ENCODE data around the gene CR1. TPM values are rescaled to one million over a fixed set of nuclear protein-coding genes. Genes with fewer than 3 reads are reported as not detected.
"Not testable (repeated sequence)": the region's sequence is repeated elsewhere in the genome, so short reads cannot be mapped to it uniquely, and the experiment has no call there.

The CR1 gene
- total and polyA plus RNA-seq, 2 of the 8 experiments (the other 6 are each of a cell fraction or from before 2014, with no cell fraction given), result 0.15 to 0.22 TPM

DNA sequence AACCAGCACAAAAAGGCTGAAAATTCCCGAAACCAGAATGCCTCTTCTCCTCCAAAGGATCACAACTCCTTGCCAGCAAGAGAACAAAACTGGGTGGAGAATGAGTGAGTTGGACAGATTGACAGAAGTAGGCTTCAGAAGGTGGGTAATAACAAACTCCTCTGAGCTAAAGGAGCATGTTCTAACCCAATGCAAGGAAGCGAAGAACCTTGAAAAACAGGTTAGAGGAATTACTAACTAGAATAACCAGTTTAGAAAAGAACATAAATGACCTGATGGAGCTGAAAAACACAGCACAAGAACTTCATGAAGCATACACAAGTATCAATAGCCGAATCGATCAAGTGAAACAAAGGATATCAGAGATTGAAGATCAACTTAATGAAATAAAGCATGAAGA lies 93.5 kb downstream of the CR1 start:
- WGBS, 2 experiments (ENCODE audit: extremely low coverage in 1 of 2, insufficient coverage in 1 of 2, insufficient read length in 1 of 2, insufficient replicate concordance in 2 of 2, low coverage in 1 of 2, low lambda C conversion rate in 2 of 2, missing lambda C conversion rate in 1 of 2), result 90% methylated on average over 4 of the region's 4 CpGs; no CpG with 5 or more reads in 1 of the 2 experiments
- H3K79me2 ChIP-seq (ENCODE audit: control insufficient read depth in 1 of 2, insufficient read depth in 2 of 2, low read length in 2 of 2); H3K79me1 ChIP-seq (ENCODE audit: low read depth, low read length); H3K4me1 ChIP-seq (replicated peaks in 1 of 4; ENCODE audit: control insufficient read depth in 3 of 4, insufficient read depth in 4 of 4, low read length in 3 of 4); H3K23me2 ChIP-seq (ENCODE audit: low read depth, low read length); H4K5ac ChIP-seq (ENCODE audit: insufficient read length, low read depth, low read length); H2BK12ac ChIP-seq (ENCODE audit: low read depth, low read length); H2BK5ac ChIP-seq (ENCODE audit: low read depth, low read length); H4K8ac ChIP-seq (ENCODE audit: extremely low read depth, insufficient read depth, low read length); H3K18ac ChIP-seq (ENCODE audit: extremely low read depth, low read length); DNase-seq (ENCODE audit: low read depth in 1 of 2, low spot score in 2 of 2); H2AK5ac ChIP-seq (ENCODE audit: low read depth, low read length); H3K4me3 ChIP-seq (ENCODE audit: extremely low read depth in 1 of 4, insufficient read depth in 2 of 4, low read depth in 3 of 4, low read length in 4 of 4); POLR2A ChIA-PET (ENCODE audit: partially characterized antibody); H3K4ac ChIP-seq (replicated peaks; ENCODE audit: insufficient read length, low read depth, low read length); H3K27ac ChIP-seq (ENCODE audit: low read depth, low read length); H3K56ac ChIP-seq (replicated peaks; ENCODE audit: insufficient read length, low read depth, low read length); H2BK20ac ChIP-seq (ENCODE audit: low read length); H2BK120ac ChIP-seq (replicated peaks; ENCODE audit: low read depth, low read length); H3K4me2 ChIP-seq (ENCODE audit: insufficient read depth in 1 of 2, low read depth in 2 of 2, low read length in 2 of 2); H3K27me3 ChIP-seq (replicated peaks in 1 of 4; ENCODE audit: control insufficient read depth in 3 of 4, extremely low read depth in 1 of 4, insufficient read depth in 3 of 4, low read length in 3 of 4); H3K9ac ChIP-seq (replicated peaks in 1 of 4; ENCODE audit: extremely low read depth in 1 of 4, low read depth in 3 of 4, low read length in 3 of 4); H4K91ac ChIP-seq (replicated peaks; ENCODE audit: insufficient read length, low read length); H3K14ac ChIP-seq (ENCODE audit: insufficient read length); FAIRE-seq; H3K23ac ChIP-seq (ENCODE audit: insufficient read length); H3K9me3 ChIP-seq (ENCODE audit: insufficient read depth in 2 of 2, low read depth in 1 of 2, low read length in 1 of 2); H4K20me1 ChIP-seq (replicated peaks in 1 of 2; ENCODE audit: control insufficient read depth in 1 of 2, insufficient read depth in 2 of 2, low read length in 2 of 2); H3K36me3 ChIP-seq (ENCODE audit: control insufficient read depth in 2 of 4, insufficient read depth in 4 of 4, low read length in 3 of 4); H2BK15ac ChIP-seq (ENCODE audit: low read length); H2AFZ ChIP-seq (ENCODE audit: low read length): not testable (repeated sequence)
- CTCF ChIA-PET (ENCODE audit: partially characterized antibody), result interaction anchor here (1.3 kb wide), 1 partner anchor 185 kb away, joined by 3 read pairs; no protein-coding TSS in a partner anchor

GRCh38 chr1:207591205-207591604 lies 95.2 kb downstream of the CR1 start:
- DNase-seq (ENCODE audit: low read depth in 1 of 2, low spot score in 2 of 2); H4K8ac ChIP-seq (ENCODE audit: extremely low read depth, insufficient read depth, low read length); H3K27ac ChIP-seq (ENCODE audit: low read depth, low read length); H3K4me1 ChIP-seq (replicated peaks in 1 of 4; ENCODE audit: control insufficient read depth in 3 of 4, insufficient read depth in 4 of 4, low read length in 3 of 4); H2AK5ac ChIP-seq (ENCODE audit: low read depth, low read length); H3K4me3 ChIP-seq (ENCODE audit: extremely low read depth in 1 of 4, insufficient read depth in 2 of 4, low read depth in 3 of 4, low read length in 4 of 4); POLR2A ChIA-PET (ENCODE audit: partially characterized antibody); H3K9me3 ChIP-seq (ENCODE audit: insufficient read depth in 2 of 2, low read depth in 1 of 2, low read length in 1 of 2); H3K14ac ChIP-seq (ENCODE audit: insufficient read length); H4K91ac ChIP-seq (replicated peaks; ENCODE audit: insufficient read length, low read length); H2BK120ac ChIP-seq (replicated peaks; ENCODE audit: low read depth, low read length); H2BK20ac ChIP-seq (ENCODE audit: low read length); H3K56ac ChIP-seq (replicated peaks; ENCODE audit: insufficient read length, low read depth, low read length); H3K27me3 ChIP-seq (replicated peaks in 1 of 4; ENCODE audit: control insufficient read depth in 3 of 4, extremely low read depth in 1 of 4, insufficient read depth in 3 of 4, low read length in 3 of 4); H3K79me2 ChIP-seq (ENCODE audit: control insufficient read depth in 1 of 2, insufficient read depth in 2 of 2, low read length in 2 of 2); H2BK12ac ChIP-seq (ENCODE audit: low read depth, low read length); H3K9ac ChIP-seq (replicated peaks in 1 of 4; ENCODE audit: extremely low read depth in 1 of 4, low read depth in 3 of 4, low read length in 3 of 4); H3K23me2 ChIP-seq (ENCODE audit: low read depth, low read length); H4K20me1 ChIP-seq (replicated peaks in 1 of 2; ENCODE audit: control insufficient read depth in 1 of 2, insufficient read depth in 2 of 2, low read length in 2 of 2); H4K5ac ChIP-seq (ENCODE audit: insufficient read length, low read depth, low read length); H3K36me3 ChIP-seq (ENCODE audit: control insufficient read depth in 2 of 4, insufficient read depth in 4 of 4, low read length in 3 of 4); H3K4ac ChIP-seq (replicated peaks; ENCODE audit: insufficient read length, low read depth, low read length); FAIRE-seq; H3K23ac ChIP-seq (ENCODE audit: insufficient read length); H3K4me2 ChIP-seq (ENCODE audit: insufficient read depth in 1 of 2, low read depth in 2 of 2, low read length in 2 of 2); H3K79me1 ChIP-seq (ENCODE audit: low read depth, low read length); H2BK15ac ChIP-seq (ENCODE audit: low read length); H2AFZ ChIP-seq (ENCODE audit: low read length); H2BK5ac ChIP-seq (ENCODE audit: low read depth, low read length); H3K18ac ChIP-seq (ENCODE audit: extremely low read depth, low read length): not testable (repeated sequence)
- 93% methylated on average over 5 of the region's 5 CpGs; no CpG with 5 or more reads in 1 of the 2 experiments for WGBS, 2 experiments (ENCODE audit: extremely low coverage in 1 of 2, insufficient coverage in 1 of 2, insufficient read length in 1 of 2, insufficient replicate concordance in 2 of 2, low coverage in 1 of 2, low lambda C conversion rate in 2 of 2, missing lambda C conversion rate in 1 of 2)
- CTCF ChIA-PET (ENCODE audit: partially characterized antibody), result interaction anchor here (1.4 kb wide), 1 partner anchor 29 kb away, joined by 6 read pairs; no protein-coding TSS in a partner anchor
